ENCODE results near the gene CNBP.

GRCh38 chr3:129207479-129207878 is 23.8 kb upstream of the CNBP start:
- TF ChIP-seq, protein P1, sequence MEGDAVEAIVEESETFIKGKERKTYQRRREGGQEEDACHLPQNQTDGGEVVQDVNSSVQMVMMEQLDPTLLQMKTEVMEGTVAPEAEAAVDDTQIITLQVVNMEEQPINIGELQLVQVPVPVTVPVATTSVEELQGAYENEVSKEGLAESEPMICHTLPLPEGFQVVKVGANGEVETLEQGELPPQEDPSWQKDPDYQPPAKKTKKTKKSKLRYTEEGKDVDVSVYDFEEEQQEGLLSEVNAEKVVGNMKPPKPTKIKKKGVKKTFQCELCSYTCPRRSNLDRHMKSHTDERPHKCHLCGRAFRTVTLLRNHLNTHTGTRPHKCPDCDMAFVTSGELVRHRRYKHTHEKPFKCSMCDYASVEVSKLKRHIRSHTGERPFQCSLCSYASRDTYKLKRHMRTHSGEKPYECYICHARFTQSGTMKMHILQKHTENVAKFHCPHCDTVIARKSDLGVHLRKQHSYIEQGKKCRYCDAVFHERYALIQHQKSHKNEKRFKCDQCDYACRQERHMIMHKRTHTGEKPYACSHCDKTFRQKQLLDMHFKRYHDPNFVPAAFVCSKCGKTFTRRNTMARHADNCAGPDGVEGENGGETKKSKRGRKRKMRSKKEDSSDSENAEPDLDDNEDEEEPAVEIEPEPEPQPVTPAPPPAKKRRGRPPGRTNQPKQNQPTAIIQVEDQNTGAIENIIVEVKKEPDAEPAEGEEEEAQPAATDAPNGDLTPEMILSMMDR (IDR thresholded peaks at IDR 0.05): no peak
- TF ChIP-seq POLR2A (IDR thresholded peaks at IDR 0.05): no peak
